Measurements from ENCODE around the gene HCN2.

Gene HCN2

GRCh38 chr19:633786-634639 is 44.3 kb downstream of the HCN2 start:
- peaks cover 10% of the 10 kb centered on the region for H3K4me1 Mint-ChIP-seq (ENCODE audit: low read depth)
- peak overlapping the region; percentile 72 for H3K27ac Mint-ChIP-seq
- no peaks in the 10 kb centered on the region for H3K9me3 Mint-ChIP-seq
- no peak for DNase-seq (ENCODE audit: low spot score)
- H3K27me3 Mint-ChIP-seq (ENCODE audit: low read depth) = peaks cover 7% of the 10 kb centered on the region
- H3K36me3 Mint-ChIP-seq (ENCODE audit: low read depth) = peaks cover 5% of the 10 kb centered on the region
- H3K4me3 Mint-ChIP-seq = peak overlapping the region; percentile 98

DNA sequence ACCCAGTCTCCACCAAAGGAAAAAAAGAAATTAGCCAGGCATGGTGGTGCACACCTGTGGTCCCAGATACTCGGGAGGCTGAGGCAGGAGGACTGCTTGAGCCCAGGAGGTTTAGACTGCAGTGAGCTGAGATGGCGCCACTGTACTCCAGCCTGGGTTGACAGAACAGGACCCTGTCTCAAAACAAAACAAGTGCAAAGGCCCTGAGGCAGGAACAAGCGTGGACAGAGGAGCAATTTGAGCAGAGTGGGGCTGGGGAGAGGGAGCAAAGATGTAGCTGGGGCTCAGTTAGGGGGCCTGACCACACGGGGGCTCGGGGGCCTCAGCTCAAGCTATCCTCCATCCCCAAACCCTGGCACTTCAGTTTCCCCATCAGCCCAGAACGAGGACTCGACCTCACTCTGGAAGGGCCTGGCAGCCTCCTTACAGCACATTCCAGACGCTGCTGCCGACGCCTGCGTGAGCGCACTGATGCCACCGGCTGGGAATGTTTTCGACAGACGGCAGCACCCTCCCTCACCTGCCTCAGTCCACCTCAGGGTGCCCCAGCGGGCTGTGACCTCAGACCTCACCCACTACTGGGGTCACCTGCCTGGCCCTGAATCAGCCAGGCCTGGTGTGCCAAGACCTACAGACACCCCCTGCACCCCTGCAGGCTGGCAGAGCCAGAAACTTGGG is 45.4 kb downstream of the HCN2 start:
- Mint-ChIP-seq H3K36me3 (ENCODE audit: low read depth) (peaks cover 4% of the 10 kb centered on the region), H3K9me3 (no peaks in the 10 kb centered on the region)

DNA sequence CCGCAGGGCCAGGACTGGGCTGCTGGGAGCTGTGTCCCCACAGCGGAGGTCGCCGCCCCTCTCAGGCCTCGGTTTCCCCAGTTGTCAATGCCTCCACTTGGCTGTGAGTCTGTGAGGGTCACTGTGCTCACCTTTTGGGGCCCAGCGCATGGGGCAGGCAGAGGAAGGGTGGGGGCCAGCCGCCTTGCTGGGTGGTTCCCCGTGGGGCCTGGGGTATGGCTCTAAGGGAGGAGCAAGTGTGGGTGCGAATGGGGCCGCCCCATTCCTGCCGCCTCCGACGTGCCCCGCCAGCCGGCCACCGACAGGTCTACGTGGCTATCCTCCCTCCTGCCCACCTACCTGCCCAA is 49.2 kb downstream of the HCN2 start:
- Mint-ChIP-seq H3K27ac (no peak overlapping the region), H3K36me3 (ENCODE audit: low read depth) (no peaks in the 10 kb centered on the region), H3K4me3 (peak overlapping the region; percentile 82), H3K27me3 (ENCODE audit: low read depth) (peaks cover 7% of the 10 kb centered on the region), H3K4me1 (ENCODE audit: low read depth) (peaks cover 8% of the 10 kb centered on the region), H3K9me3 (no peaks in the 10 kb centered on the region)
- no peak for DNase-seq (ENCODE audit: low spot score)

More for the DNA sequence above, 45.4 kb downstream of the HCN2 start:
- no peak overlapping the region for H3K4me3 Mint-ChIP-seq
- H3K4me1 Mint-ChIP-seq (ENCODE audit: low read depth) = peaks cover 14% of the 10 kb centered on the region
- H3K27me3 Mint-ChIP-seq (ENCODE audit: low read depth) = peaks cover 7% of the 10 kb centered on the region
- H3K27ac Mint-ChIP-seq = no peak overlapping the region
- no peak for DNase-seq (ENCODE audit: low spot score)

DNA sequence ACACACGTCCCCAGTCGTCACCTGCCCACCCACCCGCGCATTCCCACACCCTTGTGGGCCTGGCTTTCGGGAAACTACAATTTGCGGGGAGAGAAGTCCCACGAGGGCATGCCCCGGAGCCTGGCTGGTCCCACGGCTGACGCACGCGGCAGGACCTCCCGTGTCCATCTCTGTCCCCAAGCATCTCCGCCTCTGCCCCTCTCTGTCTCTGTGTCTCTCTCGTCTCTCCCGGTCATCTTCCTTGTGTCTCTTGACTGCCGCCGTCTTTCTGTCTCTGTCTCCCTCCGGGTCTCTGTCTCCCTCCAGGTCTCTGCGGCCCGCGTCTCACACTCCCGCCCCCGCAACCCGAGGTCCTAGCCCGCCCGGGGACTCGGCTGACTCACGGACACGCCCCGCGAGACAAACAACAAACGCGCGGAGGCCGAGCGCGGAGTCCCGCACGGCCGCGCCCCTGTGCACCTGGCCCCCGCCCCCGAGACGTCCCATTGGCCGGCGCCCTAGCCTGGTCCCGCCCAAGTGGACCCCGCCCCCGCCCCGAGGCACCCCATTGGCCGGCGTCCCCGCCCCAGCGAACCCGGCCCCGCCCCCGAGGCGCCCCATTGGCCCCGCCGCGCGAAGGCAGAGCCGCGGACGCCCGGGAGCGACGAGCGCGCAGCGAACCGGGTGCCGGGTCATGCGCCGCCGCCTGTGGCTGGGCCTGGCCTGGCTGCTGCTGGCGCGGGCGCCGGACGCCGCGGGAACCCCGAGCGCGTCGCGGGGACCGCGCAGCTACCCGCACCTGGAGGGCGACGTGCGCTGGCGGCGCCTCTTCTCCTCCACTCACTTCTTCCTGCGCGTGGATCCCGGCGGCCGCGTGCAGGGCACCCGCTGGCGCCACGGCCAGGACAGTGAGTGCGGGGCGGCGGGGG is 49.8 kb downstream of the HCN2 start, which contains the start of gene FGF22:
Gene FGF22, plus strand, starts transcription at position 627 of the 908 bp plus-strand sequence. Its CDS starts 47 bp downstream, at position 674.
- peak within 1 kb of the TSS; percentile 82 for H3K4me3 Mint-ChIP-seq
- peaks cover 4% of the 10 kb centered on the region for H3K4me1 Mint-ChIP-seq (ENCODE audit: low read depth)
- no peaks in the 10 kb centered on the region for H3K36me3 Mint-ChIP-seq (ENCODE audit: low read depth)
- peaks cover 7% of the 10 kb centered on the region for H3K27me3 Mint-ChIP-seq (ENCODE audit: low read depth)
- H3K9me3 Mint-ChIP-seq = no peaks in the 10 kb centered on the region
- peak; percentile 88 for DNase-seq (ENCODE audit: low spot score)
- H3K27ac Mint-ChIP-seq = peak within 1 kb of the TSS; percentile 67

- H3K27ac Mint-ChIP-seq = no peak overlapping the region
Measured at GRCh38 chr19:640161-640558, 50.5 kb downstream of the HCN2 start.

DNA sequence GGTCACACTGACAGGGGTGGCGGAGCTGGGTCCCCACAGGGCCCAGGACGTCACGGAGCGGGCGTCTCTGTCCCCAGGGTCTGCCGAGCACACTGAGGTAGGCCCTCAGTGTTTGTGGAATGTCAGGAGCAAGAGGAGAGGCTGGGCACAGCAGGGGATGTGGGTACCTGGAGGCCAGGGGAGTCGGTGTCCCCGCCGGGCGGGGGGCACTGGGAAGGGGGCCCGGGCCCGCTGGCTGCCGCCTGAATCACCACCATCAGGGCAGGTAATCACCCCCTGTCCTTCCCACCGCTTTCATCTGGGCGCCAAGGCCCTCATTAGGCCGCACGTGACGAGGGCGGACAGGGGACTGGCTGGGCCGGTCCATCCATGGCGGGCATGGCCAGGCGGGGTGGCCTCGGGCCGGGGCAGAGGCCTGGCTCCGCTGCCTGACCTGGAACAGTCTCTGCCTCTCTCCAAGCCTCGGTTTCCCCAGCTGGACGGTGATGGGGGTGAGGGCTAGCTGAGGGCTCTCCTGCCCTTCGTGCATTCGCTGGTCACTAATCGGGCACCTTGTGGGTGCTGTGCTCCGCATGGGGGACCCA is 51.0 kb downstream of the HCN2 start:
- H3K36me3 Mint-ChIP-seq (ENCODE audit: low read depth) = peaks cover 3% of the 10 kb centered on the region
- H3K27ac Mint-ChIP-seq = no peak overlapping the region
- peaks cover 7% of the 10 kb centered on the region for H3K27me3 Mint-ChIP-seq (ENCODE audit: low read depth)
- H3K9me3 Mint-ChIP-seq = no peaks in the 10 kb centered on the region
- no peak overlapping the region for H3K4me3 Mint-ChIP-seq
- peaks cover 4% of the 10 kb centered on the region for H3K4me1 Mint-ChIP-seq (ENCODE audit: low read depth)
- DNase-seq (ENCODE audit: low spot score) = no peak

More at GRCh38 chr19:640161-640558, 50.5 kb downstream of the HCN2 start:
- Mint-ChIP-seq H3K36me3 (ENCODE audit: low read depth) (peaks cover 3% of the 10 kb centered on the region), H3K4me3 (no peak overlapping the region), H3K9me3 (no peaks in the 10 kb centered on the region), H3K27me3 (ENCODE audit: low read depth) (peaks cover 7% of the 10 kb centered on the region), H3K4me1 (ENCODE audit: low read depth) (peaks cover 4% of the 10 kb centered on the region)
- DNase-seq (ENCODE audit: low spot score) = no peak

GRCh38 chr19:641702-642101 is 52.0 kb downstream of the HCN2 start:
- no peak overlapping the region for H3K4me3 Mint-ChIP-seq
- H3K9me3 Mint-ChIP-seq = no peaks in the 10 kb centered on the region
- no peak for DNase-seq (ENCODE audit: low spot score)
- H3K27me3 Mint-ChIP-seq (ENCODE audit: low read depth) = peaks cover 7% of the 10 kb centered on the region
- peaks cover 7% of the 10 kb centered on the region for H3K36me3 Mint-ChIP-seq (ENCODE audit: low read depth)
- no peak overlapping the region for H3K27ac Mint-ChIP-seq
- H3K4me1 Mint-ChIP-seq (ENCODE audit: low read depth) = peaks cover 4% of the 10 kb centered on the region

DNA sequence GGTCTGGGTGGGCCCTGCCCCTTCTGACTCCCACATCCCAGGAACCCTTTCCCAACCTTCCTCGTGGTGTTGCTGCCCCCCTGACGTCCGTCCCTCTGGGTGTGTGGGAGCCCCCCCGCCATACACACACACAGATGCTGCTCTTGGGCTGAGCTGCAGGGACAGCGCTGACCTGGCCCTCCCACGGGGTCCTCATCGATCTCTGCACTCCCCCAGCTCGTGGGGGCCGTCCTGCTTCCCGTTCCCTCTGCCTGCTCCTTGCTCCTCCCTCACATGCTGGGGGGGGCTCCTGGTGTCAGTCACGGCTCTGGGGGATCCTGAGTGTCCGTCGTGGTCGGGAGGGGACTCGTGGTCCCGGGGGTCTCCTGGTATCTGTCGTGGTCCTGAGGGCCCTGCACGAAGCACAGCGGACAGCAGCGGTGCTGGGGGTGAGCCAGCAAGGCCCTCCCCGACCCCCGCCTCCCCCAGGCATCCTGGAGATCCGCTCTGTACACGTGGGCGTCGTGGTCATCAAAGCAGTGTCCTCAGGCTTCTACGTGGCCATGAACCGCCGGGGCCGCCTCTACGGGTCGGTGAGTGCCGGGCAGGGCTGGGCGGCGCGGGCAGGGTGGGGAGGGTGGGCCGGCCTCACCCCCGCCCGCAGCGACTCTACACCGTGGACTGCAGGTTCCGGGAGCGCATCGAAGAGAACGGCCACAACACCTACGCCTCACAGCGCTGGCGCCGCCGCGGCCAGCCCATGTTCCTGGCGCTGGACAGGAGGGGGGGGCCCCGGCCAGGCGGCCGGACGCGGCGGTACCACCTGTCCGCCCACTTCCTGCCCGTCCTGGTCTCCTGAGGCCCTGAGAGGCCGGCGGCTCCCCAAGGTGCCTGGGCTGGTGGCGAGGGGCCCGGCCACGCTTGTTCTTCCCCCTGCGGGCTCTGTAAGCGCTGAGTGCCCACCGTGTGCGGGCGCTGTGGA is 53.4 kb downstream of the HCN2 start:
- H3K9me3 Mint-ChIP-seq = no peaks in the 10 kb centered on the region
- peaks cover 9% of the 10 kb centered on the region for H3K36me3 Mint-ChIP-seq (ENCODE audit: low read depth)
- H3K27ac Mint-ChIP-seq = no peak overlapping the region
- no peaks in the 10 kb centered on the region for H3K27me3 Mint-ChIP-seq (ENCODE audit: low read depth)
- H3K4me1 Mint-ChIP-seq (ENCODE audit: low read depth) = peaks cover 4% of the 10 kb centered on the region
- DNase-seq (ENCODE audit: low spot score) = no peak
- no peak overlapping the region for H3K4me3 Mint-ChIP-seq

GRCh38 chr19:643736-644135 is 54.1 kb downstream of the HCN2 start:
- Mint-ChIP-seq H3K27ac (no peak overlapping the region), H3K4me3 (no peak overlapping the region), H3K27me3 (ENCODE audit: low read depth) (no peaks in the 10 kb centered on the region), H3K36me3 (ENCODE audit: low read depth) (peaks cover 11% of the 10 kb centered on the region), H3K4me1 (ENCODE audit: low read depth) (peaks cover 4% of the 10 kb centered on the region), H3K9me3 (no peaks in the 10 kb centered on the region)
- DNase-seq (ENCODE audit: low spot score) = no peak

DNA sequence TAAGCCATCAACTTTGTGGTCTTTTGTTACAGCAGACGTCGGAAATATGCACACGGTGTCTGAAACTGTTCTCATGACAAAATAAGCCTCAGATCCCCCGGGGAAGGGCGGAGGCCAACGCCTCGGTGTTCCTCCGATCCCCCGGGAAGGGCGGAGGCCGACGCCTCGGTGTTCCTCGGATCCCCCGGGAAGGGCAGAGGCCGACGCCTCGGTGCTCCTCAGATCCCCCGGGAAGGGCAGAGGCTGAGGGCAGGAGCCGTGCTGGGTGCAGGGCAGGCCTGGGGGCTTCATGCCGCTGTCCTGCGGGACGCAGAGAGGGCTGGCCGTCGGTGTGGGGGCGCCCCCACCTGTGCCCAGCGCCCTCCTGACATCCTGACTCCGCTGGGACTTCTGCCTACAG is 54.7 kb downstream of the HCN2 start:
- no peak for DNase-seq (ENCODE audit: low spot score)
- no peak overlapping the region for H3K27ac Mint-ChIP-seq
- H3K27me3 Mint-ChIP-seq (ENCODE audit: low read depth) = no peaks in the 10 kb centered on the region
- peaks cover under 1% of the 10 kb centered on the region for H3K4me1 Mint-ChIP-seq (ENCODE audit: low read depth)
- H3K9me3 Mint-ChIP-seq = no peaks in the 10 kb centered on the region
- H3K4me3 Mint-ChIP-seq = no peak overlapping the region
- peaks cover 11% of the 10 kb centered on the region for H3K36me3 Mint-ChIP-seq (ENCODE audit: low read depth)

GRCh38 chr19:644789-645188 is 55.1 kb downstream of the HCN2 start:
- Mint-ChIP-seq H3K4me3 (no peak overlapping the region), H3K4me1 (ENCODE audit: low read depth) (no peaks in the 10 kb centered on the region), H3K36me3 (ENCODE audit: low read depth) (peaks cover 11% of the 10 kb centered on the region), H3K27me3 (ENCODE audit: low read depth) (no peaks in the 10 kb centered on the region), H3K27ac (no peak overlapping the region), H3K9me3 (no peaks in the 10 kb centered on the region)
- no peak for DNase-seq (ENCODE audit: low spot score)

DNA sequence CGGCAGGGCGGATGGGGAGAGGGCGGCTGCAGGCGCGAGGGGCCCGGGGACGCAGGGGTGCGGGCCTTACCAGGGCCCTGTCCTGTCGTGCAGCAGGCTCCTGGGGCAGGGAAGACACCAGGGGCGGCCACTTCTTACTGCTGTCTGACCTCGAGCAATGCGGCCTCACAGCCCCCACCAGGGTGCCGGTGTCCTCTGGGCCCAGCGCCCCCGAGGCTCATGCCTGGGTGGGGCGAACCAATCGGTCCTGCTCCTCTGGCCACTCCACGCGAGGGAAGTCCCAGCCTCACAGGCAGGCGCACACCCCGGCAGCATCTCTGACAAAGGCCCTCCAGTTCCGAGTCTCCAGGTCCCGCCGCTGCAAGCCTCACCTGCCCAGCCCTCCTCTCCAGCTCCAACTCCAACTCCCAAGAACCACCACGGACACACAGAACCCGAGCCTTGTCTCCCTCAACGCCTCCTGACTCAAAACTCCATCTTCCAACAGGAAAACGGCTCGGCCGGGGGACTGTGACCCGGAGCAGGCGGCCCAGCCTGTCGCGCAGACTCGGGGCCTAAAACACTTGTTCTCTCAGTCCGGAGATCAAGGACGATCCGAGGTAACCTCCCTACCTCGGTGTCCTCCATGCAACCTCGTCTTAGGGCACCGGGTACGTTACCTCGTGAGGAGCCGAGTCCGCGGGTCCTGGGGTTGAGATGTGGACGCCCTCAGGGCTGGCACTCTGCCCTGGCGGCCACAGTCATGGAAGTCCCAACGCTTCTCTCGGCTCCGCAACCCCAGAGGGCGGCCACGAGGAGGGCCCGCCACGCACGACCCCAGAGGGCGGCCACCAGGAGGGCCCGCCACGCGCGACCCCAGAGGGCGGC is 56.5 kb downstream of the HCN2 start:
- Mint-ChIP-seq H3K36me3 (ENCODE audit: low read depth) (peaks cover 15% of the 10 kb centered on the region), H3K27ac (no peak overlapping the region), H3K4me1 (ENCODE audit: low read depth) (no peaks in the 10 kb centered on the region), H3K4me3 (no peak overlapping the region), H3K9me3 (no peaks in the 10 kb centered on the region), H3K27me3 (ENCODE audit: low read depth) (no peaks in the 10 kb centered on the region)
- no peak for DNase-seq (ENCODE audit: low spot score)

All from T-helper 2 cell treated with Interferon-gamma antibody and Interleukin-4, amounts not matched to agents 5 μg/mL and 100 μg/mL, for 36 hours (primary cell).